B cell (primary cell): ENCODE data around the gene TPST1.

Experiments used
- CTCF ChIP-seq: fragments of 200-600 bp; IDR thresholded peaks from one replicate; pipeline ENCODE4 v1.8.0; 2022; ENCODE audit warnings: antibody characterized with exemption, mild to moderate bottlenecking
- EZH2 ChIP-seq: IDR thresholded peaks from 2 replicates; pipeline ENCODE4 v1.6.1; 2012; ENCODE audit warnings: borderline replicate concordance, low read depth, mild to moderate bottlenecking, moderate library complexity, low read length; ENCODE audit not compliant: insufficient read depth, poor library complexity, severe bottlenecking

GRCh38 chr7:66282591-66282935 lies 77.4 kb downstream of the TPST1 start:
- TF ChIP-seq CTCF, result no peak
- no peak for TF ChIP-seq EZH2
